Adrenal gland (tissue), 5 donors: ENCODE data around the gene ICOSLG.
"Not testable (repeated sequence)": the region's sequence is repeated elsewhere in the genome, so short reads cannot be mapped to it uniquely, and the experiment has no call there.

ENCODE experiments used
- POLR2A ChIP-seq, 2 donors: fragments of 450-650 bp; IDR thresholded peaks; one replicate each; pipeline ENCODE4 v1.6.1; 2017; ENCODE audit warnings: antibody characterized with exemption in 2 of 2, mild to moderate bottlenecking in 2 of 2, moderate library complexity in 1 of 2
- TF ChIP-seq, protein P1 (sequence below), 6 experiments: fragments of 450-650 bp in 4 of 6; fragments of 200-600 bp in 2 of 6; sonication (generic) in 1 of 6; IDR thresholded peaks; 1 replicate in 5 of 6; 2 replicates in 1 of 6; pipeline versions ENCODE4 v1.5.1 to v1.8.0; 2016 to 2021; ENCODE audit warnings: antibody characterized with exemption in 6 of 6, mild to moderate bottlenecking in 2 of 6, moderate library complexity in 1 of 6
- donor health status: DM: no; HTN: no; CAD: no.

- not testable (repeated sequence) for TF ChIP-seq POLR2A (IDR thresholded peaks at IDR 0.05)
- TF ChIP-seq, protein P1, sequence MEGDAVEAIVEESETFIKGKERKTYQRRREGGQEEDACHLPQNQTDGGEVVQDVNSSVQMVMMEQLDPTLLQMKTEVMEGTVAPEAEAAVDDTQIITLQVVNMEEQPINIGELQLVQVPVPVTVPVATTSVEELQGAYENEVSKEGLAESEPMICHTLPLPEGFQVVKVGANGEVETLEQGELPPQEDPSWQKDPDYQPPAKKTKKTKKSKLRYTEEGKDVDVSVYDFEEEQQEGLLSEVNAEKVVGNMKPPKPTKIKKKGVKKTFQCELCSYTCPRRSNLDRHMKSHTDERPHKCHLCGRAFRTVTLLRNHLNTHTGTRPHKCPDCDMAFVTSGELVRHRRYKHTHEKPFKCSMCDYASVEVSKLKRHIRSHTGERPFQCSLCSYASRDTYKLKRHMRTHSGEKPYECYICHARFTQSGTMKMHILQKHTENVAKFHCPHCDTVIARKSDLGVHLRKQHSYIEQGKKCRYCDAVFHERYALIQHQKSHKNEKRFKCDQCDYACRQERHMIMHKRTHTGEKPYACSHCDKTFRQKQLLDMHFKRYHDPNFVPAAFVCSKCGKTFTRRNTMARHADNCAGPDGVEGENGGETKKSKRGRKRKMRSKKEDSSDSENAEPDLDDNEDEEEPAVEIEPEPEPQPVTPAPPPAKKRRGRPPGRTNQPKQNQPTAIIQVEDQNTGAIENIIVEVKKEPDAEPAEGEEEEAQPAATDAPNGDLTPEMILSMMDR (IDR thresholded peaks at IDR 0.05), result not testable (repeated sequence)
These were observed 45.9 kb downstream of the ICOSLG start for GRCh38 chr21:44194888-44195287.
